Brain microvascular endothelial cell (primary cell): ENCODE results near the gene LAPTM5.
A peak's percentile ranks its signal among the peaks of the same experiment; 100 is the strongest.

ENCODE experiments used
- DNase-seq: peaks from one replicate; pipeline ENCODE4 v3.0.0-alpha.2; 2020
- H3K27ac ChIP-seq: fragments of 250-450 bp; sonication (Bioruptor Pico); 2 replicates; pipeline ENCODE4 v1.5.1; 2020; ENCODE audit warnings: mild to moderate bottlenecking, moderate library complexity
- H3K27me3 ChIP-seq: fragments of 250-450 bp; sonication (Bioruptor Pico); replicated peaks from 2 replicates; pipeline ENCODE4 v1.5.1; 2020; ENCODE audit warnings: mild to moderate bottlenecking
- H3K36me3 ChIP-seq: fragments of 250-450 bp; sonication (Bioruptor Pico); replicated peaks from 2 replicates; pipeline ENCODE4 v1.5.1; 2020; ENCODE audit warnings: mild to moderate bottlenecking
- H3K4me3 ChIP-seq: 2 replicates; pipeline ENCODE4 v1.5.1; 2011; ENCODE audit warnings: low read depth, mild to moderate bottlenecking, control low read depth, low read length, moderate library complexity
- in situ Hi-C: cut with HindIII; loops from 2 replicates; pipeline ENCODE4 v1.10.0; 2017; ENCODE audit warnings: low sequenced_read_pairs, low pct_ligation_motif_present
- TF ChIP-seq, protein P1 (sequence below): IDR thresholded peaks from 2 replicates; pipeline ENCODE4 v1.5.1; 2011; ENCODE audit warnings: low read depth, mild to moderate bottlenecking, moderate library complexity, low read length, control low read depth, inconsistent platforms; ENCODE audit errors: missing control alignments

The LAPTM5 gene

DNA sequence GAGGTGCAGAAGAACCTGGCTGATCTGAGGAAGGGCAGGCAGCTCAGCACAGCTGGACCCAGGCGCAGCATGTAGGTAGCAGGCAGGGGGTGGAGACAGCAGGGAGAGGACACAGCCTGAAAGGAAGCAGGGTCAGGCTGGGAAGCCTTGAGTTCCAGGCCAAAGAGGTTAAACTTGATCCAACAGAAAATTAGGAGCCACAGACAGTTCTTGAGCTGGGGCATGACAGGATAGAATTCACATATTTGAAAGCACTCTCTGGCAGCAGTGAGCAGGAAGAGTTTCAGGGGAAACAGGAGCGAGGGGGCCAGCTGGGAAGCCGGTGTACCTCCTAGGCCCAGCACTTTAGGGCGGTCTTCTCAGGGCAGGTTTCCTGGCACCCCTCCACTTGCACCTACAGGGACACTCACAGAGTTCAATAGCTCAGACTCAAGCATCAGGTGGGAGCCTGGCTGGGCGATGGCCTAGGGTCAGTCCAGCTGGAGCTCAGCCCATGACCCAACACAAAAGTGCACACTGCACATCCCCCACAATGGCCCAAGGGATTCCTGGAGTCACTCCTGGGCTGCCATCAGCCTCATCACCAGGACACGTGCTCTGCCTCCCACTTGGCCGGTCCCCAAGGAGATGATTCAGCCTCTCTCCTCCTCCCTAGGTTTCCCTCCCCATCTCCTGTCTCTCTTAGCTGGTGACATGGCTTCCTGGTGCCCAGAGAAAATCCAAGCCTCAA, 56.9 kb downstream of the LAPTM5 start:
- H3K36me3 ChIP-seq: no peaks in the 10 kb centered on the region
- no peak overlapping the region for H3K27ac ChIP-seq
- H3K4me3 ChIP-seq: no peak overlapping the region
- in situ Hi-C loops: no loop called here
- peaks cover 6% of the 10 kb centered on the region for H3K27me3 ChIP-seq
- peak; percentile 67 for DNase-seq
- TF ChIP-seq, protein P1, sequence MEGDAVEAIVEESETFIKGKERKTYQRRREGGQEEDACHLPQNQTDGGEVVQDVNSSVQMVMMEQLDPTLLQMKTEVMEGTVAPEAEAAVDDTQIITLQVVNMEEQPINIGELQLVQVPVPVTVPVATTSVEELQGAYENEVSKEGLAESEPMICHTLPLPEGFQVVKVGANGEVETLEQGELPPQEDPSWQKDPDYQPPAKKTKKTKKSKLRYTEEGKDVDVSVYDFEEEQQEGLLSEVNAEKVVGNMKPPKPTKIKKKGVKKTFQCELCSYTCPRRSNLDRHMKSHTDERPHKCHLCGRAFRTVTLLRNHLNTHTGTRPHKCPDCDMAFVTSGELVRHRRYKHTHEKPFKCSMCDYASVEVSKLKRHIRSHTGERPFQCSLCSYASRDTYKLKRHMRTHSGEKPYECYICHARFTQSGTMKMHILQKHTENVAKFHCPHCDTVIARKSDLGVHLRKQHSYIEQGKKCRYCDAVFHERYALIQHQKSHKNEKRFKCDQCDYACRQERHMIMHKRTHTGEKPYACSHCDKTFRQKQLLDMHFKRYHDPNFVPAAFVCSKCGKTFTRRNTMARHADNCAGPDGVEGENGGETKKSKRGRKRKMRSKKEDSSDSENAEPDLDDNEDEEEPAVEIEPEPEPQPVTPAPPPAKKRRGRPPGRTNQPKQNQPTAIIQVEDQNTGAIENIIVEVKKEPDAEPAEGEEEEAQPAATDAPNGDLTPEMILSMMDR: no peak

DNA sequence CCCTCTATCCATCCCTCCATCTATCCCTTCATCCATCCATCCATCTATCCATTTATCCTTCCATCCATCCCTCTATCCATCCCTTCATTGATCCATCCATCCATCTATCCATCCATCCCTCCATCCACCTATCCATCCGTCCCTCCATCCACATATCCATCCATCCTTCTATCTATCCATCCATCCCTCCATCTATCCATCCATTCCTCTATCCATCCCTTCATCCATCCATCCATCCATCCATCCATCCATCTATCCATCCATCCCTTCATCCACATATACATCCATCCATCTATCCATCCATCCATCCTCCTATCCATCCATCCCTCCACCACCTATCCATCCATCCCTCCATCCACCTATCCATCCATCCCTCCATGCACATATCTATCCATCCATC, 57.8 kb downstream of the LAPTM5 start:
- in situ Hi-C loops: loop anchor here (25.0 kb wide), 1 partner anchor 1462 kb away; the partner anchor contains the start of genes MECR and PTPRU
- peaks cover 6% of the 10 kb centered on the region for H3K27me3 ChIP-seq
- TF ChIP-seq, protein P1: no peak
- H3K36me3 ChIP-seq: no peaks in the 10 kb centered on the region
- no peak for DNase-seq
- H3K4me3 ChIP-seq: no peak overlapping the region
- no peak overlapping the region for H3K27ac ChIP-seq

DNA sequence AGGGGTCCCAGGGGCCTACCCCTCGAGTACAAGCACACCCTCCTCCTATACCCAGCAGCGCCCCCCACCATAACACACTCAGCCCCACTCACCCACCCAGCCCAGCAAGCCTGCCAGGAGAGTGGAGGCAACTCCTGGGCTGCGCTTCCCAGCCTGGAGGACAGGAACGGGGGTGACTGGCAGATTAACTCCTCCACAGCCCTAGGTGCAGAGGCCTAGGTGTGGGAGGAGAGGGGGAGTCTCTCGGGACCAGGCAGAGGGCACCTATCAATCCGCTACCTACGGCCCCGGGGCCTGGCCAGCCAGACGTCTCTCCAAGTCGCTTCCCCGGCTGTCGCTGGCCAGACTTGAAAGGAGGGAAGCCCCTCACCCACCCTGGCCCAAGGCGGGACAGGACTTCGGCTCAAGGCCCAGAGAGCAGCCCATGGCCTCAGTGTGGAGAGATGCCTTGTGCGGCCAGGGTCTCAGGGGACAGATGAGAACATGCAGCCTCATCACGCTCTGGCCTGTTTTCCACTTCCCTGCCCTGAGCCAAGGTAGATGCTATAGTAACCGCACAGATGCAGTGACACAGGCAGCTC, 59.1 kb downstream of the LAPTM5 start:
- in situ Hi-C loops: loop anchor here (25.0 kb wide), 1 partner anchor 1461 kb away; the partner anchor contains the start of genes MECR and PTPRU
- H3K4me3 ChIP-seq: no peak overlapping the region
- no peaks in the 10 kb centered on the region for H3K36me3 ChIP-seq
- TF ChIP-seq, protein P1: no peak
- no peak overlapping the region for H3K27ac ChIP-seq
- no peak for DNase-seq
- peaks cover 6% of the 10 kb centered on the region for H3K27me3 ChIP-seq

- no peak for DNase-seq
- TF ChIP-seq, protein P1: peak; percentile 5
- Histone ChIP-seq H3K27ac (no peak overlapping the region), H3K27me3 (peaks cover 6% of the 10 kb centered on the region), H3K4me3 (no peak overlapping the region), H3K36me3 (no peaks in the 10 kb centered on the region)
- in situ Hi-C loops: loop anchor here (25.0 kb wide), 1 partner anchor 1460 kb away; the partner anchor contains the start of genes MECR and PTPRU
Measured at GRCh38 chr1:30697571-30698376, 59.8 kb downstream of the LAPTM5 start.

DNA sequence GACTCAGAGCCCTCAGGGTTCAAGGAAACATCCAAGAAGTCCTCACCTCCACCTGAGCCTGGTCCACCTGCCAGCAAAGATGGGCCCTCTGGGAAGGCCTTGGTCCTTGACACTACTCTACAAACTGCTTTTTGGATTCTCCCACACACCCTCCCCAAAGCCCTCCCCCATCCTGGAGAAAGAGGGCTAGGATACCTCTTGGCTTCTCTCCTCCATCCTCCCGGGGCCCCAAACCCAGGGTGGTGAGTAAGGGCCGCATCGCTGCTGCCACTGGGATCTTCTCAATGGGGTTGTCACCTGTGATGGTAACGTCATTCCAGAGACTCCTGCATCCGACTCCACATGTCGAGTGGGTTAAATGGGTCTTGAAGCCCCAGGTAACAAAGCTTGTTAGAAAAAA, 60.7 kb downstream of the LAPTM5 start:
- no peak overlapping the region for H3K27ac ChIP-seq
- H3K27me3 ChIP-seq: peaks cover 6% of the 10 kb centered on the region
- no peak overlapping the region for H3K4me3 ChIP-seq
- in situ Hi-C loops: loop anchor here (25.0 kb wide), 1 partner anchor 1460 kb away; the partner anchor contains the start of genes MECR and PTPRU
- TF ChIP-seq, protein P1: no peak
- H3K36me3 ChIP-seq: no peaks in the 10 kb centered on the region
- DNase-seq: no peak
